Measurements from ENCODE around the gene BNIP2.
"Not testable (repeated sequence)": the region's sequence is repeated elsewhere in the genome, so short reads cannot be mapped to it uniquely, and the experiment has no call there.

BNIP2 gene

GRCh38 chr15:59647085-59647484 lies 42.0 kb downstream of the BNIP2 start:
- TF ChIP-seq CTCF (IDR thresholded peaks at IDR 0.05): no peak
- H3K4me3 ChIP-seq: no peak overlapping the region
- no peaks in the 10 kb centered on the region for H3K4me1 ChIP-seq
- intact Hi-C loops (cut with DNase I; ENCODE audit: low total_unique reads): no loop called here
- no peaks in the 10 kb centered on the region for H3K27me3 ChIP-seq
- H3K9me3 ChIP-seq: no peaks in the 10 kb centered on the region
- H3K36me3 ChIP-seq: peaks cover 37 to 60% (median 50%) of the 10 kb centered on the region in 3 donors
- DNase-seq: no peak
- H3K27ac ChIP-seq: no peak overlapping the region

GRCh38 chr15:59646277-59646676 lies 42.8 kb downstream of the BNIP2 start:
- intact Hi-C loops (cut with DNase I; ENCODE audit: low total_unique reads): no loop called here
- TF ChIP-seq CTCF (IDR thresholded peaks at IDR 0.05): no peak
- H3K9me3 ChIP-seq: no peaks in the 10 kb centered on the region

GRCh38 chr15:59645812-59646211 lies 43.3 kb downstream of the BNIP2 start:
- H3K27ac ChIP-seq; H3K4me3 ChIP-seq; H3K9me3 ChIP-seq; DNase-seq; H3K27me3 ChIP-seq; intact Hi-C loops (cut with DNase I; ENCODE audit: low total_unique reads); H3K4me1 ChIP-seq: not testable (repeated sequence)
- peaks cover 35 to 62% (median 39%) of the 10 kb centered on the region in 3 donors for H3K36me3 ChIP-seq

More at GRCh38 chr15:59646277-59646676, 42.8 kb downstream of the BNIP2 start:
- no peaks in the 10 kb centered on the region for H3K4me1 ChIP-seq
- no peak overlapping the region for H3K4me3 ChIP-seq
- no peaks in the 10 kb centered on the region for H3K27me3 ChIP-seq
- peaks cover 35 to 61% (median 41%) of the 10 kb centered on the region in 3 donors for H3K36me3 ChIP-seq
- DNase-seq: no peak
- H3K27ac ChIP-seq: no peak overlapping the region

- Histone ChIP-seq H3K9me3 (no peaks in the 10 kb centered on the region), H3K27me3 (no peaks in the 10 kb centered on the region), H3K27ac (no peak overlapping the region), H3K4me3 (no peak overlapping the region), H3K36me3 (peaks cover 28 to 56% (median 39%) of the 10 kb centered on the region in 3 donors), H3K4me1 (no peaks in the 10 kb centered on the region)
- DNase-seq: no peak
- no peak for TF ChIP-seq CTCF (IDR thresholded peaks at IDR 0.05)
- intact Hi-C loops (cut with DNase I; ENCODE audit: low total_unique reads): no loop called here
These were observed 44.4 kb downstream of the BNIP2 start for GRCh38 chr15:59644756-59645155.

GRCh38 chr15:59642351-59642750 lies 46.8 kb downstream of the BNIP2 start:
- no peak for TF ChIP-seq CTCF (IDR thresholded peaks at IDR 0.05)
- Histone ChIP-seq H3K27ac (no peak overlapping the region), H3K27me3 (no peaks in the 10 kb centered on the region), H3K9me3 (no peaks in the 10 kb centered on the region), H3K36me3 (peaks cover 36 to 65% (median 45%) of the 10 kb centered on the region in 3 donors), H3K4me3 (no peak overlapping the region), H3K4me1 (no peaks in the 10 kb centered on the region)
- intact Hi-C loops (cut with DNase I; ENCODE audit: low total_unique reads): no loop called here
- no peak for DNase-seq

GRCh38 chr15:59637507-59637906 lies 51.6 kb downstream of the BNIP2 start:
- H3K4me1 ChIP-seq; intact Hi-C loops (cut with DNase I; ENCODE audit: low total_unique reads); DNase-seq; H3K27ac ChIP-seq; H3K9me3 ChIP-seq; H3K4me3 ChIP-seq; H3K27me3 ChIP-seq: not testable (repeated sequence)
- H3K36me3 ChIP-seq: peaks cover 17 to 54% (median 23%) of the 10 kb centered on the region in 3 donors

GRCh38 chr15:59636184-59636583 lies 52.9 kb downstream of the BNIP2 start:
- Histone ChIP-seq H3K27me3 (no peaks in the 10 kb centered on the region), H3K27ac (no peak overlapping the region), H3K4me1 (no peaks in the 10 kb centered on the region), H3K9me3 (no peaks in the 10 kb centered on the region), H3K4me3 (no peak overlapping the region), H3K36me3 (peaks cover 17 to 42% (median 19%) of the 10 kb centered on the region in 3 donors)
- DNase-seq: peak in 1 of 2 donors; percentile 25
- TF ChIP-seq CTCF (IDR thresholded peaks at IDR 0.05): no peak
- intact Hi-C loops (cut with DNase I; ENCODE audit: low total_unique reads): no loop called here

Measured in tibial artery (tissue), 4 donors.